GM19395 (cell line): ENCODE data around the gene CDKAL1.
A peak's percentile ranks its signal among the peaks of the same experiment; 100 is the strongest.
"Not testable (repeated sequence)": the region's sequence is repeated elsewhere in the genome, so short reads cannot be mapped to it uniquely, and the experiment has no call there.

Experiments
- ATAC-seq: cut with Tn5 transposase; IDR thresholded peaks from one replicate; pipeline ENCODE4 v1.9.1; 2021; ENCODE audit warnings: mild to moderate bottlenecking, moderate library complexity; ENCODE audit not compliant: unreplicated experiment

CDKAL1 gene

GRCh38 chr6:21187485-21187884, 653.2 kb downstream of the CDKAL1 start:
- no peak for ATAC-seq

- ATAC-seq, result peak; percentile 78
Measured at GRCh38 chr6:21188505-21189223, 654.4 kb downstream of the CDKAL1 start.

GRCh38 chr6:21189759-21190158, 655.5 kb downstream of the CDKAL1 start:
- no peak for ATAC-seq

- ATAC-seq, result no peak
Measured at GRCh38 chr6:21190701-21191100, 656.4 kb downstream of the CDKAL1 start.

GRCh38 chr6:21193790-21194475, 659.7 kb downstream of the CDKAL1 start:
- ATAC-seq, result no peak

- not testable (repeated sequence) for ATAC-seq
Measured at GRCh38 chr6:21195301-21195700, 661.0 kb downstream of the CDKAL1 start.

GRCh38 chr6:21198032-21198640, 663.9 kb downstream of the CDKAL1 start:
- ATAC-seq, result no peak

- no peak for ATAC-seq
Measured at GRCh38 chr6:21199262-21199661, 665.0 kb downstream of the CDKAL1 start.

- ATAC-seq, result no peak
Measured at GRCh38 chr6:21200134-21200870, 666.0 kb downstream of the CDKAL1 start.

GRCh38 chr6:21201187-21201586, 666.9 kb downstream of the CDKAL1 start:
- ATAC-seq, result no peak

GRCh38 chr6:21201637-21202350, 667.5 kb downstream of the CDKAL1 start:
- ATAC-seq, result no peak

- ATAC-seq, result no peak
Measured at GRCh38 chr6:21202521-21202920, 668.3 kb downstream of the CDKAL1 start.

- ATAC-seq, result no peak
Measured at GRCh38 chr6:21204951-21205350, 670.7 kb downstream of the CDKAL1 start.

- ATAC-seq, result peak; percentile 55
Measured at GRCh38 chr6:21208081-21208795, 674.0 kb downstream of the CDKAL1 start.

- no peak for ATAC-seq
Measured at GRCh38 chr6:21208796-21209186, 674.5 kb downstream of the CDKAL1 start.

GRCh38 chr6:21213492-21213891, 679.2 kb downstream of the CDKAL1 start:
- peak; percentile 65 for ATAC-seq

- ATAC-seq, result no peak
Measured at GRCh38 chr6:21214738-21215448, 680.6 kb downstream of the CDKAL1 start.

GRCh38 chr6:21219241-21219640, 685.0 kb downstream of the CDKAL1 start:
- ATAC-seq, result no peak

GRCh38 chr6:21219856-21220255, 685.6 kb downstream of the CDKAL1 start:
- no peak for ATAC-seq
